Keratinocyte (primary cell): ENCODE data around the gene ANXA1. TPM values are rescaled to one million over a fixed set of nuclear protein-coding genes. Genes with fewer than 3 reads are reported as not detected.

Source experiments
- DNase-seq: peaks from one replicate; pipeline ENCODE4 v3.0.0-alpha.2; 2011; ENCODE audit warnings: low read depth, missing footprints, low spot score
- FAIRE-seq: peaks from 2 replicates; lab custom pipeline; 2011; peaks lifted over from hg19 to GRCh38; lab: Jason Lieb, UNC
- H2AFZ ChIP-seq: 2 replicates; pipeline ENCODE4 v1.6.0; 2012; ENCODE audit warnings: low read length, control low read depth, inconsistent platforms; ENCODE audit not compliant: control insufficient read depth
- H3K27ac ChIP-seq: 2 replicates; pipeline ENCODE4 v1.5.1; 2011; ENCODE audit warnings: low read length; ENCODE audit not compliant: control insufficient read depth, insufficient read depth
- H3K27me3 ChIP-seq: 3 replicates; pipeline ENCODE4 v1.6.0; 2011; ENCODE audit warnings: low read length; ENCODE audit not compliant: control insufficient read depth, insufficient read depth; ENCODE audit errors: extremely low read depth
- H3K36me3 ChIP-seq, 2 experiments: 2 replicates in 1 of 2; 3 replicates in 1 of 2; pipeline ENCODE4 v1.5.1; 2011; ENCODE audit warnings: low read length in 2 of 2, mild to moderate bottlenecking in 1 of 2; ENCODE audit not compliant: control insufficient read depth in 2 of 2, insufficient read depth in 2 of 2; ENCODE audit errors: extremely low read depth in 1 of 2
- H3K4me1 ChIP-seq: 3 replicates; pipeline ENCODE4 v1.5.1; 2011; ENCODE audit warnings: low read length; ENCODE audit not compliant: control insufficient read depth, insufficient read depth; ENCODE audit errors: extremely low read depth
- H3K4me2 ChIP-seq: 3 replicates; pipeline ENCODE4 v1.6.0; 2011; ENCODE audit warnings: low read depth, low read length; ENCODE audit not compliant: control insufficient read depth, insufficient read depth; ENCODE audit errors: extremely low read depth
- H3K4me3 ChIP-seq, 3 experiments: fragments of 200-600 bp in 1 of 3; sonication (generic) in 1 of 3; 2 replicates in 2 of 3; 3 replicates in 1 of 3; pipeline ENCODE4 v1.5.1; 2011 to 2016; ENCODE audit warnings: low read length in 3 of 3, mild to moderate bottlenecking in 3 of 3, control low read depth in 2 of 3, inconsistent platforms in 1 of 3, low read depth in 1 of 3, mixed read lengths in 1 of 3, mixed run types in 1 of 3, moderate library complexity in 1 of 3; ENCODE audit not compliant: control insufficient read depth in 2 of 3, insufficient read depth in 2 of 3; ENCODE audit errors: extremely low read depth in 1 of 3
- H3K79me2 ChIP-seq: 2 replicates; pipeline ENCODE4 v1.6.0; 2012; ENCODE audit warnings: low read length; ENCODE audit not compliant: control insufficient read depth, insufficient read depth
- H3K9ac ChIP-seq: 3 replicates; pipeline ENCODE4 v1.6.0; 2011; ENCODE audit warnings: low read length; ENCODE audit not compliant: control insufficient read depth, insufficient read depth; ENCODE audit errors: extremely low read depth
- H3K9me1 ChIP-seq: 3 replicates; pipeline ENCODE4 v1.6.0; 2011; ENCODE audit warnings: low read length; ENCODE audit not compliant: control insufficient read depth, insufficient read depth; ENCODE audit errors: extremely low read depth
- H3K9me3 ChIP-seq: 2 replicates; pipeline ENCODE4 v1.5.1; 2012; ENCODE audit warnings: low read depth, low read length; ENCODE audit not compliant: control insufficient read depth
- H4K20me1 ChIP-seq: 3 replicates; pipeline ENCODE4 v1.6.0; 2011; ENCODE audit warnings: low read length; ENCODE audit not compliant: control insufficient read depth, insufficient read depth; ENCODE audit errors: extremely low read depth
- CTCF ChIP-seq, 3 experiments: IDR thresholded peaks in 1 of 3; conservative IDR thresholded peaks in 1 of 3; optimal IDR thresholded peaks in 1 of 3; 2 replicates in 2 of 3; 3 replicates in 1 of 3; pipeline versions ENCODE3 to v1.5.1; 2011; ENCODE audit warnings: low read length in 3 of 3, mild to moderate bottlenecking in 3 of 3, moderate library complexity in 2 of 3, control low read depth in 1 of 3, inconsistent platforms in 1 of 3; ENCODE audit not compliant: insufficient read depth in 2 of 3; ENCODE audit errors: extremely low read depth in 1 of 3
- EZH2 ChIP-seq: IDR thresholded peaks from one replicate; pipeline ENCODE4 v1.6.1; 2012; ENCODE audit warnings: inconsistent platforms, mild to moderate bottlenecking, low read length, moderate library complexity
- dilution Hi-C: fragments of 300-500 bp; cut with MboI; formaldehyde crosslinking; loops from one replicate; pipeline ENCODE4 v1.7.0; 2020; ENCODE audit warnings: low sequenced_read_pairs; ENCODE audit not compliant: extremely low pct_ligation_motif_present
- polyA plus RNA-seq, 5 experiments: library from polyadenylated mRNA; depleted of rRNA in 3 of 5; stranded (reverse) in 3 of 5; stranded (forward) in 1 of 5; unstranded in 1 of 5; fragments of >200 nt; gene quantifications; 1 replicate in 1 of 5; 2 replicates in 3 of 5; 3 replicates in 1 of 5; pipeline versions ENCODE4 v1.2.1 to v1.2.3, GENCODE V29; 2011 to 2012; ENCODE audit warnings: missing spikeins in 2 of 5, low read depth in 1 of 5, low replicate concordance in 1 of 5

ANXA1 gene
- polyA plus RNA-seq, 1 donor (not counting 4 experiments of a cell fraction or from before 2014, with no cell fraction given): 1,449 TPM

- no peaks in the 10 kb centered on the region for H4K20me1 ChIP-seq
- H3K36me3 ChIP-seq: no peaks in the 10 kb centered on the region
- no peaks in the 10 kb centered on the region for H3K27me3 ChIP-seq
- TF ChIP-seq CTCF (optimal IDR thresholded peaks at IDR 0.05 in 1 of 3, IDR thresholded peaks at IDR 0.05 in 1 of 3, conservative IDR thresholded peaks at IDR 0.05 in 1 of 3; ENCODE audit: extremely low read depth in 1 of 3, insufficient read depth in 2 of 3, low read length in 3 of 3): no peak
- TF ChIP-seq EZH2: no peak
- H3K4me2 ChIP-seq: no peak overlapping the region
- H3K9me1 ChIP-seq: no peaks in the 10 kb centered on the region
- H3K9me3 ChIP-seq: no peaks in the 10 kb centered on the region
- no peaks in the 10 kb centered on the region for H3K79me2 ChIP-seq
- H3K9ac ChIP-seq: no peak overlapping the region
- peaks cover 37% of the 10 kb centered on the region for H3K4me1 ChIP-seq
- DNase-seq: no peak
- dilution Hi-C loops: no loop called here
- H3K27ac ChIP-seq: no peak overlapping the region
- FAIRE-seq: no peak
- H3K4me3 ChIP-seq: no peak overlapping the region
- no peak overlapping the region for H2AFZ ChIP-seq
Measured at GRCh38 chr9:73141282-73141681, 10.4 kb upstream of the ANXA1 start.

GRCh38 chr9:73143711-73144328 is 7.8 kb upstream of the ANXA1 start:
- dilution Hi-C loops: no loop called here
- H3K4me3 ChIP-seq: peak overlapping the region in 1 of 3 experiments; percentile 25
- peak overlapping the region; percentile 80 for H3K4me2 ChIP-seq
- FAIRE-seq: peak; percentile 78
- TF ChIP-seq CTCF (optimal IDR thresholded peaks at IDR 0.05 in 1 of 3, IDR thresholded peaks at IDR 0.05 in 1 of 3, conservative IDR thresholded peaks at IDR 0.05 in 1 of 3; ENCODE audit: extremely low read depth in 1 of 3, insufficient read depth in 2 of 3, low read length in 3 of 3) (no peak), EZH2 (no peak)
- H3K9me1 ChIP-seq: no peaks in the 10 kb centered on the region
- H3K9ac ChIP-seq: peak overlapping the region; percentile 39
- H3K27me3 ChIP-seq: no peaks in the 10 kb centered on the region
- H3K4me1 ChIP-seq: peaks cover 32% of the 10 kb centered on the region
- H3K27ac ChIP-seq: peak overlapping the region; percentile 86
- H3K79me2 ChIP-seq: no peaks in the 10 kb centered on the region
- H3K9me3 ChIP-seq: no peaks in the 10 kb centered on the region
- H4K20me1 ChIP-seq: no peaks in the 10 kb centered on the region
- no peaks in the 10 kb centered on the region for H3K36me3 ChIP-seq
- no peak for DNase-seq
- H2AFZ ChIP-seq: no peak overlapping the region
